ENCODE results near the gene IL32.

The IL32 gene

DNA sequence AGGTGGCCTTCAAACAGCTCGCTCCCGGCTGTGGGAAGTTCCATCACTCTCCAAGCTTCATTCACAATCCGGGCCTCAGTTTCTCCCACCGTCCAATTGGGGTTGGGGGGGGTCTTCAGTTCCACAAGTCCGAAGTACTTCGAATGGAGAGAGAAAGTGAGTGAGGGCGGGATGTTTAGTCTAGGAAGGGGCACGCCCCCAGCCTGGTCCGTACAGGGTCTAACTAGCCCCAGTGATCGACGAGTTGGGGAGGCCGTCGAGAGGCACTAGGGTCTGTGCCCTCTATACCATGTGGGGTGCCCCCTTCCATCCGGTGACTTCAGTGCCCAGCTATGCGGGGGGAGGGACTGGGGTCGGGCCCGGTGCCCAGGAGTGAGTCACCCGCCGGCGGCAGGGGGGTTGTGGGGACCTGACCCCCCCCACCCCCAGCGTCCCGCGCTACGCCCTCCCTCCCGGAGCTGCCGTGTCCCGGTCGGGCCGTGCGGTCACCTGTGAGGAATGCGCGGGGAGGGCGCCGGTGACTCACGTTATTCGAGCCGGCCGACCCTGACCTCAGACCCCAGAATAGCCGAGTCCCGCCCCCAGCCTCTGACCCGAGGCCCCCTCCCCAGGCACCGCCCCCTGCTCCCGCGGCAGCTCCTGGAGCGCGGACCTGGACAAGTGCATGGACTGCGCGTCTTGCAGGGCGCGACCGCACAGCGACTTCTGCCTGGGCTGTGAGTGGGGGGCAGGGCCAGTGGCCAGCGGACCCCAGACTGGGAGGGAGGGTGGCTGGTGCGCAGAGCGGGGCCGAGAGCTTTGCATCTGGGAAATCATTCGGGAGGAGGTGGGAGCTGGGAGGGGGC, 44.6 kb upstream of the IL32 start:
- TF ChIP-seq, protein P1, sequence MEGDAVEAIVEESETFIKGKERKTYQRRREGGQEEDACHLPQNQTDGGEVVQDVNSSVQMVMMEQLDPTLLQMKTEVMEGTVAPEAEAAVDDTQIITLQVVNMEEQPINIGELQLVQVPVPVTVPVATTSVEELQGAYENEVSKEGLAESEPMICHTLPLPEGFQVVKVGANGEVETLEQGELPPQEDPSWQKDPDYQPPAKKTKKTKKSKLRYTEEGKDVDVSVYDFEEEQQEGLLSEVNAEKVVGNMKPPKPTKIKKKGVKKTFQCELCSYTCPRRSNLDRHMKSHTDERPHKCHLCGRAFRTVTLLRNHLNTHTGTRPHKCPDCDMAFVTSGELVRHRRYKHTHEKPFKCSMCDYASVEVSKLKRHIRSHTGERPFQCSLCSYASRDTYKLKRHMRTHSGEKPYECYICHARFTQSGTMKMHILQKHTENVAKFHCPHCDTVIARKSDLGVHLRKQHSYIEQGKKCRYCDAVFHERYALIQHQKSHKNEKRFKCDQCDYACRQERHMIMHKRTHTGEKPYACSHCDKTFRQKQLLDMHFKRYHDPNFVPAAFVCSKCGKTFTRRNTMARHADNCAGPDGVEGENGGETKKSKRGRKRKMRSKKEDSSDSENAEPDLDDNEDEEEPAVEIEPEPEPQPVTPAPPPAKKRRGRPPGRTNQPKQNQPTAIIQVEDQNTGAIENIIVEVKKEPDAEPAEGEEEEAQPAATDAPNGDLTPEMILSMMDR (conservative IDR thresholded peaks at IDR 0.05; ENCODE audit: low read depth, low read length), result no peak
- H3K4me3 ChIP-seq (ENCODE audit: low read length), result peak overlapping the region; percentile 64
- peak; percentile 79 for DNase-seq (ENCODE audit: low read depth)

DNA sequence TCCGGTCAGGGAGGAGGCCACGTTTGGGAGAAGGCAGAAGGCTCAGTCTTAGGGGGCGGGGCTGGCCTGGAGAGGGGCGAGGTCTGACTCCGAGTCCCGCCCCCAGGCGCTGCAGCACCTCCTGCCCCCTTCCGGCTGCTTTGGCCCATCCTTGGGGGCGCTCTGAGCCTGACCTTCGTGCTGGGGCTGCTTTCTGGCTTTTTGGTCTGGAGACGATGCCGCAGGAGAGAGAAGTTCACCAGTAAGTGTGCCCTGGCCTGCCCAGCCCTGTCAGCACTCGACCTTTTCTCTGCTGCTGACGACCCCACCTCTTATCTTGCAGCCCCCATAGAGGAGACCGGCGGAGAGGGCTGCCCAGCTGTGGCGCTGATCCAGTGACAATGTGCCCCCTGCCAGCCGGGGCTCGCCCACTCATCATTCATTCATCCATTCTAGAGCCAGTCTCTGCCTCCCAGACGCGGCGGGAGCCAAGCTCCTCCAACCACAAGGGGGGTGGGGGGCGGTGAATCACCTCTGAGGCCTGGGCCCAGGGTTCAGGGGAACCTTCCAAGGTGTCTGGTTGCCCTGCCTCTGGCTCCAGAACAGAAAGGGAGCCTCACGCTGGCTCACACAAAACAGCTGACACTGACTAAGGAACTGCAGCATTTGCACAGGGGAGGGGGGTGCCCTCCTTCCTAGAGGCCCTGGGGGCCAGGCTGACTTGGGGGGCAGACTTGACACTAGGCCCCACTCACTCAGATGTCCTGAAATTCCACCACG, 43.8 kb upstream of the IL32 start:
- H3K4me3 ChIP-seq (ENCODE audit: low read length), result peak overlapping the region; percentile 64
- TF ChIP-seq, protein P1 (conservative IDR thresholded peaks at IDR 0.05; ENCODE audit: low read depth, low read length), result peak; percentile 24
- DNase-seq (ENCODE audit: low read depth), result peak; percentile 80

DNA sequence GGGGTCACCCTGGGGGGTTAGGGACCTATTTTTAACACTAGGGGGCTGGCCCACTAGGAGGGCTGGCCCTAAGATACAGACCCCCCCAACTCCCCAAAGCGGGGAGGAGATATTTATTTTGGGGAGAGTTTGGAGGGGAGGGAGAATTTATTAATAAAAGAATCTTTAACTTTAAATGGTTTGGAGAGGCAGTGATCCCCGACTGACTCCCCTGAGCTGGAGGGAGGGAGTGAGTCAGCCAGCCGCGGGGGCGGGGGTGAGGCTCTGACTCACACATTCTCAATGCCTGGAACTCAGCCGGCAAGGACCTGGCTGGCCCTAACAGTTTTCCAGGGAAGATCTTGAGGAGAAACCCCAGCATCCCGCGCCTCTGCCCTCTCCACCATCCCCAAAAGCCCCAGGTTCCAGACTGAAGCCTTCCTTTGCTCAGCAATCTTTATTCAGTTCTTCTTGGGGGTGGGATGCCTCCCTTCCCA, 43.2 kb upstream of the IL32 start:
- TF ChIP-seq, protein P1 (conservative IDR thresholded peaks at IDR 0.05; ENCODE audit: low read depth, low read length), result no peak
- peak; percentile 90 for DNase-seq (ENCODE audit: low read depth)
- H3K4me3 ChIP-seq (ENCODE audit: low read length), result peak overlapping the region; percentile 64

DNA sequence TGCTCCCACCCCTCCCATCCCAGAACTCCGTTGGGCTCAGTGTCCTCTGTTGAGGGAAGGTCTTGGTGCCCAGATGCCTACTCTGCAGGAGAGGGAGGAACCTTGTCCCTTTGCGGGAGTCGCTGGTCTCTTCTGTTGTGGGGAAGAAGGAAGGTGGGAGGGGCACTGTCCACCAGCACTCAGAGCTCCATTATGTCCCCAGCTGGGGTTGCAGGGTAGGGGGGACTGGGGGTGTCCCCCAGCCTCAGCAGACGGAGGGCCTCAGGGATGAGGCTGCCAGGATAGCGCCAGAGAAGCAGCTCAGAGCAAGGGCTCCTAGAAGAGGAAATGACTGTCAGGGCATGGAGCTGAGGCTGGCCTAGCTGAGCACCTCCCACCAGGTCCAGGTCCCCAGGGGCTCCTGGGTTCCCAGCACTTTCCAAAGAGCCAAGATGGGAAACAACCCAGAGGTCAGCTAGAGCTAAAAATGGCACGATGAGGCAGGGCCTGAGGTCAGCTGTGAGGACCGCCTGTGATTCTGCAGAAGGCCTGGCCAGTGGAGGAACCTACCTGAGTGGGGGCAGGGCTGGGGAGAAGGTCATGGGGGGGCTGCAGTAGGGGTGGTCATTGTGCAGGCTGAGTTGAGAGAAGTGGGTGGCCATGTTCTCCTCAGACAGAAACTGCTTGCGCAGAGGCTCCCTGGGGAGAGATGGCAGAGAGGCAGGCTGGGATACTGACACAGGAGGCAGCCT, 42.6 kb upstream of the IL32 start:
- no peak for DNase-seq (ENCODE audit: low read depth)
- TF ChIP-seq, protein P1 (conservative IDR thresholded peaks at IDR 0.05; ENCODE audit: low read depth, low read length), result no peak
- H3K4me3 ChIP-seq (ENCODE audit: low read length), result peak overlapping the region; percentile 64

DNA sequence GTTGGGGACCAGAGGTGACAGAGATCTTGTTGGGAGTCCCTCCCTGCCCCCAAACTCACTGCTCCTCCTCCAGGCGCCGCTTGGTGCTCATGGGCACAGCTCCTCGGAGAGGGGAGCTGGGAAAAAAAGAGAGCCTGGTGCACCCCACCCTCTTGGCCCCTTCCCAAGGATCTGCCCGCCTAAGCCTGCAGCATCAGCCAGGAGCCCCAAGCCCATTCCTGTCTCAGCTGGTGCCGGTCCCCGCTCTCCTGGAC, 42.1 kb upstream of the IL32 start:
- TF ChIP-seq, protein P1 (conservative IDR thresholded peaks at IDR 0.05; ENCODE audit: low read depth, low read length), result no peak
- DNase-seq (ENCODE audit: low read depth), result no peak

DNA sequence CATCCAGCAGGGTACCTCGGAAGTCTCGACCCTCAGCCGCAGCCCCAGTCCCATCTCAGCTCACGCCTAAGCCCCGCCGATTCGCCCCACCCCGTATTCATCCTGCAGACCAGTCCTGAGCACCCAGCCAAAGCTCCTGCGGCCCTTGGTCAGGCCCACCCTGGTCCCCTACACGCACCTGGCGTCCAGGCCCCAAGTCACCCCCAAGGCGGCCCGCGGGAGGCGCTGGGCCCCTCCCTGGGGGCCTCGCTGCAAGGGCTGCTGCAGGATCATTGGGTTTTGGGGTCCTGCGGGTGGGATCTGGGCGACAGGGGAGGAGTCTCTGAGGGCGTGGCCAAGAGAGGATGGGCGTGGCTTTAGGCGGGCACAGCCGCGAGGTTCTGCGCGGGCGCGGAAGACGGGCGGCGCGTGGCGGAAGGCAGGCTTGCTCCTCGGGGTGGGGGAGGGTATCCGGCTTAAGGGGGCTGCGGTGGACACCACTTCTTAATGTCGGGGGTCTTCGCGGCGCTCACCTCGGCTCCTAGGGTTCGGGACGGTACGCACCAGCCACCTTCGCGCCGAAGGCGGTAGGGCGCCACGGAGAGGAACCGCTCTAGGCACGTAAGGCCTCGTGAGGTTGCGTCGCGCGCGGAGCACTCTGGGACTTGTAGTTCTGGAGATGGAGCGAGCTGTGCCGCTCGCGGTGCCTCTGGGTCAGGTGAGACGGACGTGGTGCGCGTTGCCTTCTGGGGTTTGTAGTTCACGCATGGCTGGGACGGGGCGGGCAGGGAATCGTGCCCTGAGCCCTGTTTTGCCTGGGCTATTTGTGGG, 41.6 kb upstream of the IL32 start, which contains the start of the genes HCFC1R1 and THOC6:
TSS of gene HCFC1R1 (minus strand) at position 274 of the 810 bp plus-strand sequence. CDS start at position 273, 1 bp downstream.
TSS of gene THOC6 (plus strand) at position 367 of the 810 bp plus-strand sequence. CDS start at position 659, 292 bp downstream.
- TF ChIP-seq, protein P1 (conservative IDR thresholded peaks at IDR 0.05; ENCODE audit: low read depth, low read length), result no peak
- peak; percentile 95 for DNase-seq (ENCODE audit: low read depth)
- peak within 1 kb of the TSS; percentile 64 for H3K4me3 ChIP-seq (ENCODE audit: low read length)

More for the DNA sequence above, 42.1 kb upstream of the IL32 start:
- H3K4me3 ChIP-seq (ENCODE audit: low read length), result peak overlapping the region; percentile 64
